Fibroblast of peridontal ligament (primary cell): ENCODE data around the gene ANAPC2.

Experiments
- DNase-seq: peaks from one replicate; pipeline ENCODE4 v3.0.0-alpha.2; 2010; ENCODE audit errors: extremely low read depth

The ANAPC2 gene

GRCh38 chr9:137192859-137193258 is 4.5 kb upstream of the ANAPC2 start:
- DNase-seq: no peak

- DNase-seq: no peak
These were observed 4.1 kb upstream of the ANAPC2 start for GRCh38 chr9:137192448-137192780.

GRCh38 chr9:137191691-137192447 is 3.5 kb upstream of the ANAPC2 start:
- no peak for DNase-seq

GRCh38 chr9:137191245-137191644 is 2.9 kb upstream of the ANAPC2 start:
- DNase-seq: no peak

- no peak for DNase-seq
These were observed 2.0 kb upstream of the ANAPC2 start for GRCh38 chr9:137190315-137190856.

- DNase-seq: no peak
These were observed 1.2 kb upstream of the ANAPC2 start for GRCh38 chr9:137189297-137190295.

GRCh38 chr9:137188086-137188489 is 272 bp downstream of the ANAPC2 start:
- no peak for DNase-seq

GRCh38 chr9:137187386-137187785 is 974 bp downstream of the ANAPC2 start:
- DNase-seq: no peak

GRCh38 chr9:137186385-137186784 is 2.0 kb downstream of the ANAPC2 start:
- DNase-seq: no peak

- no peak for DNase-seq
These were observed 2.4 kb downstream of the ANAPC2 start for GRCh38 chr9:137185921-137186320.

GRCh38 chr9:137184881-137185660 is 3.3 kb downstream of the ANAPC2 start:
- DNase-seq: no peak

- no peak for DNase-seq
These were observed 4.3 kb downstream of the ANAPC2 start for GRCh38 chr9:137183980-137184595.

GRCh38 chr9:137182836-137183235 is 5.5 kb downstream of the ANAPC2 start:
- no peak for DNase-seq

- DNase-seq: no peak
These were observed 6.7 kb downstream of the ANAPC2 start for GRCh38 chr9:137181680-137182079.

- DNase-seq: no peak
These were observed 7.9 kb downstream of the ANAPC2 start for GRCh38 chr9:137180491-137180890.

GRCh38 chr9:137179761-137180160 is 8.6 kb downstream of the ANAPC2 start:
- DNase-seq: no peak

- DNase-seq: no peak
These were observed 9.3 kb downstream of the ANAPC2 start for GRCh38 chr9:137178939-137179630.

- DNase-seq: no peak
These were observed 10.0 kb downstream of the ANAPC2 start for GRCh38 chr9:137178201-137178938.

GRCh38 chr9:137176302-137177182 is 11.8 kb downstream of the ANAPC2 start:
- DNase-seq: no peak
